HFF-Myc (cell line): ENCODE data around the gene NPAS2.

ENCODE experiments used
- DNase-seq: peaks from one replicate; pipeline ENCODE4 v3.0.0-alpha.2; 2011; ENCODE audit warnings: low read depth; ENCODE audit errors: extremely low read depth
- H3K4me3 ChIP-seq: replicated peaks from 2 replicates; pipeline ENCODE4 v1.5.1; 2011; ENCODE audit warnings: low read depth, mild to moderate bottlenecking, control low read depth, low read length
- TF ChIP-seq, protein P1 (sequence below): IDR thresholded peaks from 2 replicates; pipeline ENCODE4 v1.5.1; 2012; ENCODE audit warnings: mild to moderate bottlenecking, low read depth, low read length, control low read depth; ENCODE audit errors: missing control alignments

NPAS2 gene

DNA sequence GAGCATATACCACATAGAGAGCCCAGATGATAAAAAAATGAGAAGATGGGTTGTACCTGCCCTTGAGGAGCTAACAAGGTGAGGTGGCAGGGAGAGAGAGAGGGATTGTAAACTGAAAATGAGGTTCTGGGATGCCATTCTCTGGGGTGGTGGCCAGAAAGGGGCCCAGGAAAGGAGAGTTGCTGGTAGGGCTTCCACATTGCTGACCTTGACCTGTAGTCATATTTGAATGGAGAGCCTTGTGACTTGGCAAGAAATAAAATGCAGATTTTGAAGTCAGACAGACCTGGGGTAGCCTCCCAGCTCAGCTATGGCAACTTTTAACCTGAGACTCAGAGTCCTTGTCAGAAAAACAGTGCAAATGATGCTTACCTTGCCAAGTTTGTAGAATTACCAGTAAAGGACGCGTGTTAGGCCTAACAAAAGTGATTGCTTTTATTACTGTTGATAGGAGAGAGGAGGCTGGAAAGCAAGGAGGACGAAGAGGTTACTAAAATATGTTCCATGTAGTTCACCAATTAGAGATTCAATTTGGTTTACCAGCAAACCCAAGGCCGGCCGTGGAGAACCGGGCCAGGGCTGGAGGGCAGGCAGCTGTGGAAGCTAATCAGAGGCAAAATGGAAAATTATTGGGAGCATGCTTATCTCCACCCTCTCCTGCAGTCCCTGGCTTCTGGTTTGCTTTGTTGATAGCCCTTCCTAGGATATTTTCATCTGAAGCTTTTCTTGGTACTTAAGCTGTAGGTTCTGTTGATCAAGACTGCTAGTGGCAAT lies 3.9 kb downstream of the NPAS2 start:
- H3K4me3 ChIP-seq = no peak overlapping the region
- no peak for DNase-seq
- TF ChIP-seq, protein P1, sequence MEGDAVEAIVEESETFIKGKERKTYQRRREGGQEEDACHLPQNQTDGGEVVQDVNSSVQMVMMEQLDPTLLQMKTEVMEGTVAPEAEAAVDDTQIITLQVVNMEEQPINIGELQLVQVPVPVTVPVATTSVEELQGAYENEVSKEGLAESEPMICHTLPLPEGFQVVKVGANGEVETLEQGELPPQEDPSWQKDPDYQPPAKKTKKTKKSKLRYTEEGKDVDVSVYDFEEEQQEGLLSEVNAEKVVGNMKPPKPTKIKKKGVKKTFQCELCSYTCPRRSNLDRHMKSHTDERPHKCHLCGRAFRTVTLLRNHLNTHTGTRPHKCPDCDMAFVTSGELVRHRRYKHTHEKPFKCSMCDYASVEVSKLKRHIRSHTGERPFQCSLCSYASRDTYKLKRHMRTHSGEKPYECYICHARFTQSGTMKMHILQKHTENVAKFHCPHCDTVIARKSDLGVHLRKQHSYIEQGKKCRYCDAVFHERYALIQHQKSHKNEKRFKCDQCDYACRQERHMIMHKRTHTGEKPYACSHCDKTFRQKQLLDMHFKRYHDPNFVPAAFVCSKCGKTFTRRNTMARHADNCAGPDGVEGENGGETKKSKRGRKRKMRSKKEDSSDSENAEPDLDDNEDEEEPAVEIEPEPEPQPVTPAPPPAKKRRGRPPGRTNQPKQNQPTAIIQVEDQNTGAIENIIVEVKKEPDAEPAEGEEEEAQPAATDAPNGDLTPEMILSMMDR = no peak

- H3K4me3 ChIP-seq = no peak overlapping the region
- DNase-seq = no peak
- TF ChIP-seq, protein P1 = no peak
Observed at GRCh38 chr2:100824842-100825241, 4.9 kb downstream of the NPAS2 start.

- TF ChIP-seq, protein P1 = no peak
- DNase-seq = no peak
- no peak overlapping the region for H3K4me3 ChIP-seq
Observed at GRCh38 chr2:100826494-100826893, 6.6 kb downstream of the NPAS2 start.

DNA sequence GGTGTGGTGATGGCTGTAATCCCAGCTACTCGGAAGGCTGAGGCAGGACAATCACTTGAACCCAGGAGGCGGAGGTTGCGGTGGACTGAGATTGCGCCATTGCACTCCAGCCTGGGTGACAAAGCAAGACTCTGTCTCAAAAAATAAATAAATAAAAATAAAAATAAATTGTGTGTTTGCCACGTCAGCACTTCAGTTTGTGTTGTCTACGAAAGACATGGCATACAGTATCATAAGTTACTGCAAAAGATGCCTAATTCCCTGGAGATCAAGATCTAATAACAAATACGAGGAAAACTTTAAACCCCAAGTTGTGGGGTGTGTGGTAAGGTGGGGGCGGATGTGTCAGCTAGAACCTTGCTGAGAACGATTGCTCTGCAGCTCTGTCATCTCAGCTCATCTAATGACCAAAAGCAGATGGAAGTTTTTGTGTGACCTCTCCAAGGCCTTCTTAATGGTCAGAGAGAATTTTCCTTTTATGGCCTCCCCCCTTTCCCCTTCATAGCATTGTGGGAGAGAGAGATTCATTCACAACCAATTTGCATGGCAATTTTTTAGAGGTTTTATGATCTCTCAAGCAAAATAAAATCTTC lies 11.3 kb downstream of the NPAS2 start:
- no peak for DNase-seq
- TF ChIP-seq, protein P1 = no peak

DNA sequence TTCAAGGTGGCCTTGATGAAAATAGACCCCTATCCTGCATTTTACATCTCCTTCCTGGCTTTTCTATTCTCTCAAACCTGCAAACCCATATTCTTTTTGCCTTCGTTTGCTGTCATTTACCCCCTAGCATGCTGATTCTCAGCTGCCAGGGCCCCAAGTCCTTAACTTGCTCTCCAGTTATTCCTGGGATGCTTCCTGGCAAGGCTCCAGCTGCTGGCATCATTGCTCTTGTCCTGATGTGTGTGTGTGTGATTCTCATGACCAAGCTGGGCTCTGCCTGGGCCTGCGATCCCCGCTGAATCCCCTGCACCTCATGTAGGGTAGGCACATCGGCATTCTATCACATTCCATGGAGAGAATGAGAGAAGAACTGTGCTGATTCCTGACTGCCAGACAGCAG lies 11.9 kb downstream of the NPAS2 start:
- DNase-seq = no peak
- TF ChIP-seq, protein P1 = no peak
- H3K4me3 ChIP-seq = no peak overlapping the region

More for the DNA sequence above, 11.3 kb downstream of the NPAS2 start:
- no peak overlapping the region for H3K4me3 ChIP-seq

DNA sequence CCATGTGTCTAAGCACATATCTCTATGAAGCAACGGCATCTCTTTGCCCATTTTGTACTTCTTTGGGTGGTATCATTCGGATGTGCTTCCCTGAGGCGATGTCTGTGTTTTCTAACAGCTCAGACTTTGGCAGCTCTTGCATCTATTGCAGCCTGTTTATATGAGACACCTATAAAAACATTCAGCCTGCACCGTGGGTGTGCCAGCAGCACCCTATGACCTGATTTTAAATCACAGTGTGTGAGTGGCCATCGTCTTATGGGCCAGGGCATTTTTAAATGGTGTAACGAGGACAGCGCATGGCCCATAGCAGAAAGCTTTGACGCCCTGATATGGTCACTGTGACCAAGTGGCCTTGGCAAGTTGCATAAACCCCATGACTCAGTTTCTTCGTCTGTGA lies 12.9 kb downstream of the NPAS2 start:
- no peak for DNase-seq
- TF ChIP-seq, protein P1 = no peak
- H3K4me3 ChIP-seq = no peak overlapping the region

GRCh38 chr2:100833331-100833730 lies 13.4 kb downstream of the NPAS2 start:
- no peak for DNase-seq
- H3K4me3 ChIP-seq = no peak overlapping the region
- TF ChIP-seq, protein P1 = no peak
